ENCODE measurements around the gene EDEM2.

DNA sequence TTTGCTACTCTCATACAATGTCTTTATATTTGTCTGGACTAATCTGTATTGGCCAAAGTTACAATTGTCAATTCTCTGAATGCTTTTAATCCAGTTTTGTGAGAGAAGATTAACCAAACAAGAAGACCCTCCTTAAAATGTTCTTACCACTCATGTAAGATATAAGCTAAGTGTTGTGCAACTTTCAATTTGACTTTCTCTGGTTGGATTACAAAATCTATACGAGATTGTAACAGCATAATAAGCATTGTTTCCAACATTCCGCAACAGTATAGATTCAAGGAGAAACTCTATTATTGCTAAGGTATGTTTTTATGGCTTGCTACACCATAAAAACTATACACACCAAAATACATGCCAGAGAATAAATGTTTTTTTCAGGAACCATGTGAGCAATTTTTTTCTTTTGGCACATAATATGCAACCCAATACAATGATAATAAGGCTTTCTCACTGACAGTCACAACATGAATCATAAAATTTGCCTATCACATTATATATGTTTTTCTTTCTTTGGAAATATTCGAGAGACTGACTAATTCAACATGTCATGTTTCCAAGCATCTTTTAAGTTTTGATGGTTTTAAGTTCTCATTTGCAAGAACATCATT, 42.3 kb downstream of the EDEM2 start:
- TF ChIP-seq CTCF (IDR thresholded peaks at IDR 0.05; ENCODE audit: insufficient read depth, low read length, poor library complexity, severe bottlenecking): no peak
- TF ChIP-seq EZH2phosphoT487 (conservative IDR thresholded peaks at IDR 0.05; ENCODE audit: low read length): no peak

Measured in SU-DHL-6 (cell line).